GM19239 (cell line): ENCODE data around the gene PRPF31.

Experiments
- DNase-seq: peaks from one replicate; pipeline ENCODE4 v3.0.0; 2011; ENCODE audit warnings: low spot score; ENCODE audit not compliant: insufficient read length
- FAIRE-seq: peaks from 2 replicates; lab custom pipeline; 2011; peaks lifted over from hg19 to GRCh38; lab: Jason Lieb, UNC

Gene PRPF31

DNA sequence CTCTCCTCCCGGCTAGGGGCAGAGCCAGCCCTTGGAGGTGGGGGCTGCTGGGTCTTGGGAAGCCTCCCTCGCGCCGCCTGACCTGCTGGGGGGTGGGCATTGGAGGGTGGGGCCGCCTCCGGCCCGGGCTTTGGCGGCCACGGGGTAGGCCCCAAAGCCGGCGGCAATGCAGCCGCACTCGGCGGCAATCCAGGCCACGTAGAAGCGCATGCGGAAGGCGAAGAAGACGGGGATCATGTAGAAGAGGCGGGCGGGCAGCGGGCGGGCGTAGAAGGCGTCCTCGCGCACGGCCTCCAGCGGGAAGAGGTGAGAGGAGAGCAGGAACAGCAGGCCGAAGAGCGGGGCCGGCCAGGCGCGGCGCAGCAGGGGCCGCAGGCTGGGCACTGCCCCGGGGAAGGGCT, 65.1 kb downstream of the PRPF31 start:
- FAIRE-seq, result no peak
- DNase-seq, result no peak
